NCI-H187 (cell line): ENCODE data around the gene TPGS1.
"Not testable (repeated sequence)": the region's sequence is repeated elsewhere in the genome, so short reads cannot be mapped to it uniquely, and the experiment has no call there.

Experiments used
- DNase-seq, 2 experiments: peaks; one replicate each; lab custom pipeline; 2025; lab: John Stamatoyannopoulos, UW

Gene TPGS1

GRCh38 chr19:475360-475759 lies 31.9 kb upstream of the TPGS1 start:
- DNase-seq: no peak

- no peak for DNase-seq
These were observed 28.9 kb upstream of the TPGS1 start for GRCh38 chr19:478236-478903.

DNA sequence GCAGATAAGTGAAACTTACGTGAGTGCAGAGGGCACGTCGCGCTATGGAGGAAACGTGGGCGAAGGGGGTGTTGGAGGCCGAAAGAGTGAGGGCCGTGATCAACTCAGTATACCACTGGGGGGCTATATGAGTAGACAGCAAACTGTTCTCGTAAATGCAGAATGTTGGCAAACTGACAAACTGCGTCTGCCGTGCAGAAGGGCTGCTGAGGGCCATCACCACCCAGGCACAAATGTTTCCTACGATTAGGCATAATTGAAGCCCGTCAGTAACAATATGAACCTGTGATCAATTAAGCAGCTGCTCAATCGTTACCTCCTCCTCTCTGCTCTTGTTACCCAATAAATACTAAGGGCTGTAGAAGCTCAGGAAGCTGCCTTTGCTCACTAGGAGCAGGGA lies 28.3 kb upstream of the TPGS1 start:
- DNase-seq: no peak

DNA sequence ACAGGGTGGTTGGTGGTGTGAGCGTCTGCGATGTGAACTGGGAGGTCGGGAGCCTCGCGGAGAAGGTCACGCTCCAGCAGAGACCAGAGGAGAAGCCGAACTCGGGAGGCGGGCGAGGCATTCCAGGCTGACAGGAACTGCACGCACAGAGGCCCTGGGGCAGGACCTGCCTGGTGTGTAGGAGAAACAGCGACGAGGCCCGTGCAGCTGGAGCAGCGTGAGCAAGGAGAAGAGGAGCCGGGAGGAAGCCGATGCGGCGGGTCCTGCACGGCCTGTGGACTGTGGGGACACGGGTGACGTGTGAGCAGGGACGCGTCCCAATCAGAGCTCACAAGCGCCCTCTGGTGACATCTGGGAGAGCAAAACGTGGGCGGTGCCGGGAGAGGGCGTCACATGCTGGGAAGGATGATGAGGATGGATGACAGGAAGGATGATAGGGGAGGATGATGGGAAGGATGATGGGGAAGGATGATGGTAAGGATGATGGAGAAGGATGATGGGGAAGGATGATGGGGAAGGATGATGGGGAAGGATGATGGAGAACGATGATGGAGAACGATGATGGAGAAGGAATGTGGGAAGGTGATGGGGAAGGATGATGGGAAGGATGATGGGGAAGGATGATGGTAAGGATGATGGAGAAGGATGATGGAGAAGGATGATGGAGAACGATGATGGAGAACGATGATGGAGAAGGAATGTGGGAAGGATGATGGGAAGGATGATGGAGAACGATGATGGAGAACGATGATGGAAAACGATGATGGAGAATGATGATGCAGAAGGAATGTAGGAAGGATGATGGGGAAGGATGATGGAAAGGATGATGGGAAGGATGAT lies 27.1 kb upstream of the TPGS1 start:
- DNase-seq: no peak

DNA sequence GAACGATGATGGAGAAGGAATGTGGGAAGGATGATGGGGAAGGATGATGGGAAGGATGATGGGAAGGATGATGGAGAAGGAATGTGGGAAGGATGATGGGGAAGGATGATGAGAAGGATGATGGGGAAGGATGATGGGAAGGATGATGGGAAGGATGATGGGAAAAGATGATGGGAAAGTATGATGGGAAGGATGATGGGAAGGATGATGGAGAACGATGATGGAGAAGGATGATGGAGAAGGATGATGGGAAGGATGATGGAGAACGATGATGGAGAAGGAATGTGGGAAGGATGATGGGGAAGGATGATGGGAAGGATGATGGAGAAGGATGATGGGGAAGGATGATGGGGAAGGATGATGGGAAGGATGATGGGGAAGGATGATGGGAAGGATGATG lies 26.2 kb upstream of the TPGS1 start:
- DNase-seq: not testable (repeated sequence)

GRCh38 chr19:482186-483041 lies 24.9 kb upstream of the TPGS1 start:
- DNase-seq: no peak

DNA sequence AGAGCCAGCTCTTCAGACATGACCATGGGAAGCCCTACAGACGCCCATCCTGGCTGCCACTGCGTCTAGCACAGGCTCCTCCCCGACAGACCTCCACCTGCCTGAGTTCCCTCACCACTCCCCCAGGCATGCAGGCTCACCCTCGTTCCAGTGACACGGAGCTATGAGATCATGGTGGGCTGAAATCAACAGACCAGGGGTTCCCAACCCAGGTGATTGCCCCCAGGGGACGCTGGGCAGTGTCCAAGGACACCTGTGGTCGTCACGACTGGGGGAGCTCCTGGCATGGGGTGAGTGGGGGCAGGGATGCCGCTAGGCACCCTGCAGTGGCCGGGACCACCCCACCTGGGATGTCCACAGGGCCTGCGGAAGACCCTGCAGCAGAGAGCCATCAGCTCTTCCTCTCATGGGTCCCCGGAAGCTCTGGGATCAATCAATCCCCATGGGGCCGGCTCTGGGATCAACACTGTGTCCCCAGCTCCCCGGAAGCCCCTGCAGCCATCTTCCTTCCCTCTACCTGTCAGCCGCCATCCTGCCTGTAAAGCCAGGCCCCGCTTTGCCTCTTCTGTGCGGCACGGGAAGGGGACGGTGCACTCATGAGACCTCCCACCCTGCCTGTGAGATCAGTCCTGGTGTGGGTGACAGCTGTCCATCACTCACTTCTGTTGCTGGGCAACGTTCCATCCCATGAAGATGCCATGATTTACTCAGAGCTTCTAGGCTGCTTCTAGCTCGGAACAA lies 23.8 kb upstream of the TPGS1 start:
- no peak for DNase-seq

DNA sequence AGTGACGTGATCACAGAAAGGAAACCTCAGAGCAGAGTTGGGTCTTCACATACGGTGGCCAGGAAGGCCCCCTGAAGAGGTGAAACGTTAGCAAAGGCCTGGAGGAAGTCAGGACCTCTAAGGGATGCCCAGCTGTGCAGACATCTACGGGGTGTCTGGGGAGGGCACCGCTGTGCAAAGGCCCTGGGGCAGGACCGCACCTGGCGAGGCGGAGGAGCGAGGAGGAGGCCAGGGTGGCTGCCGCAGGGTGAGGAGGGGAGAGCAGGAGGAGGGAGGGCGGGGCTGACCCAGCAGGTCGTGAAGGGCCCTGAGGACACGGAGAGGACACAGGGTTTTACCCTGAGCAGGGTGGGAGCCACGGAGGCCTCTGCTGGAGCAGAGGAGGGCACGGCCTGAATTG lies 22.8 kb upstream of the TPGS1 start:
- DNase-seq: no peak

GRCh38 chr19:485077-485476 lies 22.2 kb upstream of the TPGS1 start:
- DNase-seq: peak in 1 of 2 experiments; percentile 39

- no peak for DNase-seq
These were observed 21.6 kb upstream of the TPGS1 start for GRCh38 chr19:485583-486236.

GRCh38 chr19:488505-489417 lies 18.5 kb upstream of the TPGS1 start:
- peak; percentile 85 to 97 for DNase-seq

GRCh38 chr19:489418-490196 lies 17.7 kb upstream of the TPGS1 start:
- no peak for DNase-seq

- no peak for DNase-seq
These were observed 16.1 kb upstream of the TPGS1 start for GRCh38 chr19:491146-491741.

DNA sequence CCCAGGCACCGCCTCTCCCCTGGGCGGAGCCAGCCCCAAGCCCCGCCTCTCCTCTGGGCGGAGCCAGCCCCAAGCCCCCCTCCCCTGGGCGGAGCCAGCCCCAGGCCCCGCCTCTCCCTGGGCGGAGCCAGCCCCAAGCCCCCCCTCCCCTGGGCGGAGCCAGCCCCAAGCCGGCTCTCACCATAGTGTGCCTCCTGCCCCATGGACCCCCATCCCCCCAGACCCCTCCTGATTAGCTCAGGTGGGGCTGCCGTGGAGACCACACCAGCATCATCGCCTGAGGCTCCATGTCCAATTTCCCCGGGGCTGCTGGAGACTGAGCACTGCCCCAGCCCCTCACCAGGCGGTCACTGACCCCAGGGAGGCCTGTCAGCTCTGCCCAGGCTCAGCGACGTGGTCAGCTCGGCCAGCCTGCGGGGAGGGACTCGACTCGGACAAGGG lies 15.2 kb upstream of the TPGS1 start:
- no peak for DNase-seq

- no peak for DNase-seq
These were observed 13.7 kb upstream of the TPGS1 start for GRCh38 chr19:493391-494170.

DNA sequence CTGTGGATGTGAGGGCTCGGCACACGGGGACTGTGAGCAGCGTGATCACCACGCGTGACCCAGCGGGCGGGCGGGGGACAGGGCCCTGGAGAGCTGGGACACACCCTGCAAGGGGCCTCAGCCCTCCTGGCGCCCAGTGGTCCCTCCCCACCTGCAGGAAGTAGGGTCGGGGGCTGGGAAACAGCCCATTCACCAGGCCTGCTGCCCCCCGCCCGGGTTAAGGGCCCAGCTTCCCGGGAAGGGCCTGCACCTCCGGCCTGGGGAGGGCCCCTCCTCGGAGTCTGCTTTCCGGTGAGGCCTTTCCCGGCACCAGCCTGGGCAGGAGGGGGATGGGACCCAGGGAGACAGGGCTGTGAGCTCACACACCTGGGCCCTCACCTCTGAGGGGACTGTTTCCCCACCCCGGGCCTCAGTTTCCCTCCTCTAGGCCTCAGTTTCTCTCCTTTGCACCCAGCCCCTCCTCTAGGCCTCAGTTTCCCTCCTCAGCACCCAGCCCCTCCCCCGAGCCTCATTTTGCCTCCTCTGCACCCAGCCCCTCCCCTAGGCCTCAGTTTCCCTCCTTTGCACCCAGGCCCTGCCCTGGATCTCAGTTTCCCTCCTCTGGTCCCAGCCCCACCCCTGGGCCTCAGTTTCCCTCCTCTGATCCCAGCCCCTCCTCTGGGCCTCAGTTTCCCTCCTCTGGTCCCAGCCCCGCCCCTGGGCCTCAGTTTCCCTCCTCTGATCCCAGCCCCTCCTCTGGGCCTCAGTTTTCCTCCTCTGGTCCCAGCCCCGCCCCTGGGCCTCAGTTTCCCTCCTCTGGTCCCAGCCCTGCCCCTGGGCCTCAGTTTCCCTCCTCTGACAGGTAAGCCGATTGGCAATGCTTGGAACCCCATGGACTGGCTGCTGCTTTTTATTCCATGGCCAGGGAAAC lies 12.9 kb upstream of the TPGS1 start:
- DNase-seq: no peak

GRCh38 chr19:495081-495401 lies 12.3 kb upstream of the TPGS1 start:
- no peak for DNase-seq
